Epidermal melanocyte (primary cell): ENCODE results near the gene DMD.

Source experiments
- DNase-seq: peaks from one replicate; pipeline ENCODE4 v3.0.0; 2011; ENCODE audit warnings: low spot score; ENCODE audit not compliant: insufficient read length

DMD gene

DNA sequence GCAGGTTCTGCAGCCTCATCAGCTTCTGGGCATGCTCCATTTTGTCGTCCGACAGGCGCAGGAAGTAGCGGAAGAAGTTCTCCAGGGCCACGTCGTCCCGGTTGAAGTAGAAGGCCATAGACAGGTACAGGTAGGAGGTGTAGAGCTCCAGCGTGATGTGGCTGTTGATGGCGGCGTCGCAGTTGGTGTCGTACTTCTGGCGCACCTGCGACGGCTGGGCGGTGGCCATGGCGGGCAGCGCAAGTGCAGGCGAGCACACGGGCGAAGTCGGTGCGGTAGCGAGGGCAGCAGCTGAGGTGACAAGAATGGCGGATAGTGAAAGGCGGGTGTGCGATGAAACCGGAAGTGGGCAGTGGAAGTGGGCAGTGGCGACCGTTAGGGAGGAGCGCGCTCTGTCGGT, 2139.6 kb downstream of the DMD start, which contains the start of gene FTHL17:
Gene FTHL17 (minus strand): TSS at position 317 of the 400 bp plus-strand sequence. CDS start 88 bp downstream, at position 229.
- no peak for DNase-seq

DNA sequence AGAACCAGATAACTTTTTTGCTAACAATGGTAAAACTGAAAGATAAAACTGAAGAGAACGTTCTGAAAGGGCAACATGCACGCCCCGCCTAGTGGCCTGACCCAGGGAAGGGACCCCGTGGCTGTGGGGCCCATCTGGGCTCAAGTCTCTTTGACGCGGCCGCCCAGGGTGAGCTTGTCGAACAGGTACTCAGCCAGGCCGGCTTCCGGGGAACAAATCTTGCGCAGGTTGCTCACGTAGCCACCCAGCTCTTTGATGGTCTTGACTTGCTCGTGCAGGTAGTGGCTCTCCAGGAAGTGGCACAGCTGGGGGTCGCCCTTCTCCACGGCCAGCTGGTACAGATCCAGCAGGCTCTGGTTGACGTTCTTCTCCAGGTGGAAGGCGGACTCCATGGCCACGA, 2140.1 kb downstream of the DMD start:
- no peak for DNase-seq

DNA sequence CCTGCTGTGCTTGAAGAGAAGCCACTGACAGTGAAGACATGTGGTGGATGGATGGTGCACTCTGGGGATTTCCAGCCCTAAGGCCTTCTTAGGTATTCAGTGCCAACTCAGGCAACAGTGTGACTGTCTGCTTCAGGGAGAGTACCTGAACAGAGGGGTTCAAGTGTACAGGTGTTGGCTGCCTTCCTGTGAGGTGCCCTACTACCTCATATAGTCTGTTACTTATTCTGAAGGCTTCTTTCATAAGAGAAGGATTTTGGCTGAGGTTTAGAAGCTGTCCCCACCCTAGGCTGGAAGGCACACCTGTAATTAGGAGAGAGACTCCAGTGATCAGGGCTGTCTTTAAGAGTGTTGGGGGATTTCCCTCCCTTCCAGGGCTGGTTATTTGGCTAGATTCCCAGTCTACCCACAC, 2141.3 kb downstream of the DMD start:
- no peak for DNase-seq
